Pons (tissue), 1 donor: ENCODE measurements around the gene PROX2.

Source experiments
- DNase-seq: peaks from one replicate; pipeline ENCODE4 v3.0.0-alpha.2; 2016; ENCODE audit warnings: low spot score

The PROX2 gene

DNA sequence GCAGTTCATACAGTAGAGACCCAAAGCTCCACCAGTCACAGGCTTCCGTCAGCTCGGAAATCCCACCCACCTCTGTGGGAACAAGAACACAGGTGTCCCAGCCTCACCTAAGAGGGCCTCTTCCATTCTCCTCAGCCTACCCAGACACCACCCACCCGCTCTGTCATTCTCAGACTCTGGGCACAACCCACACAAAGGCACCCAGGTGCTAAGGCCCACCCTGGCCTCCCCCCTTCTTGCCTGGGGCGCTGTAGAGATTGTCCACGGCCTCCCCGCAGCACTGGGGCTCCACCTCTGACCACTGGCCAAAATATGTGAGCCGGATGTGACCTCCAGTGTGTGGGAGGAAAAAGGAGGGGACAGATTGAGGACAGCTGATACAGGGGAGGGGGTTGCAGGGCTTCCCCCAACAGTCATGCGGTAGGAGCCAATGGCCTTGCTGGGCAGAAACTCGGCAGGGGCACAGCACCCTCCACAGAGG lies 33.0 kb upstream of the PROX2 start:
- DNase-seq, result no peak

DNA sequence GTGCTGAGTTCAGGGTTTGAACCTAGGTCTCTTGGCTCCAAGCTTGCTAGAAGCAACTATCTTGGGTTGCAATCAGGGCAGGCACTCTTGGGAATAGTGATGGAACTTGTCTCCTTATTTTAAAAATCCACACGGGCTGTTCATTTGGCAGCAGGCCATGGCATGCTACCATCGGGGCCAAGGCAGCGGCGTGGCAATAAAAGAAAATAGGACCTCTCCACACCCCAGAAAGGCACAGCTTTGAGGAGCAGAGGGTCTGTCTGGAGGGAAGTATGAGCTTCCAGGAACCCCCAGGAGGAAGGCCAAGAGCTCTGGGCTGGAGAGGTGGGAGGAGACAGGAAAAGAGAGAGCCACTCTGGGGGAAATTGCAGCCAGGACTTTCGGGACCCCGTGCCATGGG lies 31.8 kb upstream of the PROX2 start:
- DNase-seq, result no peak

- no peak for DNase-seq
These were observed 31.1 kb upstream of the PROX2 start for GRCh38 chr14:74906925-74907521.

GRCh38 chr14:74905595-74906142 lies 29.7 kb upstream of the PROX2 start:
- DNase-seq, result peak; percentile 47

GRCh38 chr14:74904635-74905503 lies 28.9 kb upstream of the PROX2 start:
- no peak for DNase-seq

DNA sequence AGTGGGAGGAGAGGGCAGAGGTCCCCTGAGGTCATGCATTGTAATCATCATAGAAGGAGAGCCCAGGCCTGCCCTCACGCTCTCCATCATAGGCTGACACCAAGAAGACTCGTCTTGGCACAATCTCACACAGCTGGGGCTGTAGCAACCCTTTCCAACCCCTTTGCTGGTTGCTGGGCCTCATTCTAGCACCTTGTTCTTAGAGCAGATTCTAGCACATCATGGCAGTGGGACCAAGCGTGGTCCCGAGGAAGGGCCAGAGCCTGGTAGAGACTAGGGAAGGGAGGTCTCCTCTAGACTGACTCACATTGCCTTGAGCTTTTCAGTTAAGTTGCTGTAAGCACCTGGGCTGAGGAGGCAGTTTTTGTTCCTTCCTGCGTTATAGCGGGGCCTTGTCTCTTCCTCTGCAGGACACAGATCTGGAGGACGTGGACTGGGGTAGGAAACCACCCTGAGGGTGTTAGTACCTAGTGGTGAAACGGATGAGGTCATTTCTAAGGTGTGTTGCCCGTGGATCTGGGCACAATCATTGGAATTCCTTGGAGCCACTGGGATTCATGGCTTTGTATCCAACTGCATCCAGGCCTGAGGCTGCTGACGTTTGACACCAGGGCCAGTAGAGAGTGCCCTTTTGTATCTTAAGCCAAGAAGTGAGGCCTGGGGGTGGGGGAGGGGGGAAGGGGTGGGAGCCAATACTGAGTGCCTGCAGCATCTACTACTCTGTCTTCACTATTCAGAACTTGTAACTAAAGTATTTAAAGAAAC lies 27.2 kb upstream of the PROX2 start:
- peak; percentile 60 for DNase-seq

GRCh38 chr14:74898694-74899093 lies 22.7 kb upstream of the PROX2 start:
- no peak for DNase-seq

- no peak for DNase-seq
These were observed 22.1 kb upstream of the PROX2 start for GRCh38 chr14:74898083-74898482.

DNA sequence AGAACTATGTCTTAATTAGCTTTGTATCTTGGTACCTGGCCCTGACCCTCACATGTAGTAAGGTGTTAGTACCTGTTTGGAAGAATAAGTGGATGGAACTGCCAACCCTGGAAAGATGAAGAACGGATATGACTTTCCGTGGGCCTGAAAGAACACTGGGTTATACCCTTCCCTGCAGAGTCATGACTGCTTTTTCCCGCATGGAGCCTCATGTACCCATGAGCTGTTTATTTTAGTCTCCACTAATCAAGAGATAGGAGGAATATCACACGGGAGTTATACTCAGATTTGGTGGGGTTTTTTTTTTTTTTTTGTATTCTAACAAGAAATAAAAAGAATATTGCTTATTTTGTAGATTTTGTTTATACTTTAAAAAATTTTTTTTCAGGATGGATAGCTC lies 21.7 kb upstream of the PROX2 start:
- no peak for DNase-seq

DNA sequence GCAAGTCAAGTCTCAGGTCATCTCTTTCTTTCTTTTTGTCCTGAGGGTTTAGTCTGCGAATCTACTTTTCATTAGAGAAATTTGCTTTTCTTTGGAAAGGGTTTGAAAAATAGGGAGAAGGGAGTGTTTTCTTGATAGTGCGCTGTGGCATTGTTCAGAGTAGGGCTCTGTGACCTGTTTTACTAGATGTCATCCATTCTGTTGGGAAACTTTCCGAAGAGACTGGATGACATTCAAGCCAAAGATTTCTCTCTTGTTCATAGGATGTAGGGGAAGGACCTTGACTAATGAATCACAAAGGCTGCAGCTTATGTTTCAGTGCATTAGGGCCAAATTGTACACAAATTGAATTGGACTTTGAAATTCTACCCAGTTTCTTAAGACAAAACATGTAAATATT lies 20.5 kb upstream of the PROX2 start:
- no peak for DNase-seq

GRCh38 chr14:74893614-74894091 lies 17.7 kb upstream of the PROX2 start:
- DNase-seq, result no peak

- DNase-seq, result peak; percentile 35
These were observed 16.8 kb upstream of the PROX2 start for GRCh38 chr14:74892745-74893144.

GRCh38 chr14:74891870-74892269 lies 15.9 kb upstream of the PROX2 start:
- DNase-seq, result no peak

DNA sequence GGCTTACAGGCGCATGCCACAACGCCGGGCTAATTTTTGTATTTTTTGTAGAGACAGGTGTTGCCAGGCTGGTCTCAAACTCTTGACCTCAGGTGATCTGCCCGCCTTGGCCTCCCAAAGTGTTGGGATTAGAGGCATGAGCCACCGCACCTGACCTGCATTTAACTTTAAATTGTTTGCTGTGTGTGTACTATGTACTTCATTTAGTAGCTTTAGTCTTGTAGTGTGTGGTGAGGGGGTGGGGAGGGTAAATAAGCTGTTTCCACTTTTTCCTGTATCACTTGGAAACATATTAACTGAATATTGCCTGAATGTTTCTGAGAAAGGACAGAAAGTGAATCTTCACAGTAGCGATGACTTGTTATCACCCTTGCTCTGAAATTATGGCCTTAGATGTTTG lies 14.3 kb upstream of the PROX2 start:
- DNase-seq, result no peak

GRCh38 chr14:74888164-74889158 lies 12.5 kb upstream of the PROX2 start:
- DNase-seq, result no peak

GRCh38 chr14:74886001-74886400 lies 10.1 kb upstream of the PROX2 start:
- DNase-seq, result no peak

- no peak for DNase-seq
These were observed 6.4 kb upstream of the PROX2 start for GRCh38 chr14:74882103-74882920.

GRCh38 chr14:74881431-74882102 lies 5.6 kb upstream of the PROX2 start, which contains the start of gene DLST:
DLST (plus strand) TSS chr14:74881916; CDS start chr14:74881954, 38 bp downstream.
- peak; percentile 68 for DNase-seq

GRCh38 chr14:74879427-74880182 lies 3.7 kb upstream of the PROX2 start:
- DNase-seq, result no peak
